LNCAP (cell line): ENCODE measurements around the gene OTOGL.

ENCODE experiments used
- CTCF ChIP-seq: fragments of 450-650 bp; IDR thresholded peaks from 2 replicates; pipeline ENCODE4 v1.5.1; 2017; ENCODE audit warnings: mild to moderate bottlenecking

Gene OTOGL

GRCh38 chr12:80140005-80140404 is 40.7 kb downstream of the OTOGL start:
- no peak for TF ChIP-seq CTCF

GRCh38 chr12:80142640-80143039 is 43.3 kb downstream of the OTOGL start:
- no peak for TF ChIP-seq CTCF

- TF ChIP-seq CTCF: no peak
Measured at GRCh38 chr12:80143537-80143936, 44.2 kb downstream of the OTOGL start.

GRCh38 chr12:80151131-80151530 is 51.8 kb downstream of the OTOGL start:
- TF ChIP-seq CTCF: no peak

GRCh38 chr12:80154261-80154660 is 54.9 kb downstream of the OTOGL start:
- no peak for TF ChIP-seq CTCF

GRCh38 chr12:80156306-80156705 is 57.0 kb downstream of the OTOGL start:
- no peak for TF ChIP-seq CTCF

GRCh38 chr12:80157645-80158044 is 58.3 kb downstream of the OTOGL start:
- no peak for TF ChIP-seq CTCF

GRCh38 chr12:80161612-80162011 is 62.3 kb downstream of the OTOGL start:
- no peak for TF ChIP-seq CTCF
